ENCODE data around the gene PARD3. TPM values are rescaled to one million over a fixed set of nuclear protein-coding genes. Genes with fewer than 3 reads are reported as not detected.

PARD3 gene
- polyA plus RNA-seq, 1 donor from 2014 or later, result 12.4 TPM

GRCh38 chr10:34590793-34591192 lies 224.3 kb downstream of the PARD3 start:
- Histone ChIP-seq H3K9me2 (ENCODE audit: insufficient read depth, low read length) (no peaks in the 10 kb centered on the region), H3K9me3 (ENCODE audit: low read length) (no peaks in the 10 kb centered on the region), H3K4me2 (ENCODE audit: low read length) (no peak overlapping the region), H3K9ac (ENCODE audit: low read length) (no peak overlapping the region), H3F3A (ENCODE audit: insufficient read depth, low read length, poor library complexity, severe bottlenecking) (no peaks in the 10 kb centered on the region), H3K27ac (ENCODE audit: low read length) (no peak overlapping the region), H3K79me2 (replicated peaks; ENCODE audit: insufficient read depth, low read length) (peaks cover 9% of the 10 kb centered on the region), H3K27me3 (ENCODE audit: insufficient read depth, low read depth, low read length) (no peaks in the 10 kb centered on the region), H3K36me3 (ENCODE audit: insufficient read depth, low read length) (no peaks in the 10 kb centered on the region), H3K4me3 (ENCODE audit: low read length) (no peak overlapping the region), H4K20me1 (ENCODE audit: insufficient read depth) (no peaks in the 10 kb centered on the region), H2AFZ (ENCODE audit: low read depth, low read length) (no peak overlapping the region)
- no peak for TF ChIP-seq SMC3 (conservative IDR thresholded peaks at IDR 0.05; ENCODE audit: poor library complexity)
- no peak for TF ChIP-seq CTCF (IDR thresholded peaks at IDR 0.05; ENCODE audit: poor library complexity, severe bottlenecking)
- TF ChIP-seq REST (IDR thresholded peaks at IDR 0.05; ENCODE audit: borderline replicate concordance), result no peak
- TF ChIP-seq EZH2 (IDR thresholded peaks at IDR 0.05; ENCODE audit: borderline replicate concordance, insufficient read depth, low read length, poor library complexity, severe bottlenecking), result no peak
- TF ChIP-seq TAF1 (IDR thresholded peaks at IDR 0.05; ENCODE audit: low read depth), result no peak
- TF ChIP-seq MXI1 (conservative IDR thresholded peaks at IDR 0.05; ENCODE audit: poor library complexity, severe bottlenecking), result no peak
- no peak for TF ChIP-seq EP300 (conservative IDR thresholded peaks at IDR 0.05; ENCODE audit: poor library complexity, severe bottlenecking)
- no peak for TF ChIP-seq RAD21 (conservative IDR thresholded peaks at IDR 0.05)
- no peak for TF ChIP-seq POLR2AphosphoS5 (IDR thresholded peaks at IDR 0.05)

- Histone ChIP-seq H3K4me2 (ENCODE audit: low read length) (no peak overlapping the region), H3K79me2 (replicated peaks; ENCODE audit: insufficient read depth, low read length) (peaks cover 9% of the 10 kb centered on the region), H3K36me3 (ENCODE audit: insufficient read depth, low read length) (no peaks in the 10 kb centered on the region), H3K9me2 (ENCODE audit: insufficient read depth, low read length) (no peaks in the 10 kb centered on the region), H4K20me1 (ENCODE audit: insufficient read depth) (no peaks in the 10 kb centered on the region), H2AFZ (ENCODE audit: low read depth, low read length) (no peak overlapping the region), H3K27ac (ENCODE audit: low read length) (no peak overlapping the region), H3F3A (ENCODE audit: insufficient read depth, low read length, poor library complexity, severe bottlenecking) (no peaks in the 10 kb centered on the region), H3K4me3 (ENCODE audit: low read length) (no peak overlapping the region), H3K27me3 (ENCODE audit: insufficient read depth, low read depth, low read length) (no peaks in the 10 kb centered on the region), H3K9ac (ENCODE audit: low read length) (no peak overlapping the region), H3K9me3 (ENCODE audit: low read length) (no peaks in the 10 kb centered on the region)
- TF ChIP-seq SMC3 (conservative IDR thresholded peaks at IDR 0.05; ENCODE audit: poor library complexity) (no peak), REST (IDR thresholded peaks at IDR 0.05; ENCODE audit: borderline replicate concordance) (no peak), POLR2AphosphoS5 (IDR thresholded peaks at IDR 0.05) (no peak), MXI1 (conservative IDR thresholded peaks at IDR 0.05; ENCODE audit: poor library complexity, severe bottlenecking) (no peak), CTCF (IDR thresholded peaks at IDR 0.05; ENCODE audit: poor library complexity, severe bottlenecking) (no peak), TAF1 (IDR thresholded peaks at IDR 0.05; ENCODE audit: low read depth) (no peak), EZH2 (IDR thresholded peaks at IDR 0.05; ENCODE audit: borderline replicate concordance, insufficient read depth, low read length, poor library complexity, severe bottlenecking) (no peak), EP300 (conservative IDR thresholded peaks at IDR 0.05; ENCODE audit: poor library complexity, severe bottlenecking) (no peak), RAD21 (conservative IDR thresholded peaks at IDR 0.05) (no peak)
Measured at GRCh38 chr10:34589275-34589674, 225.8 kb downstream of the PARD3 start.
